H1 (cell line): ENCODE data around the gene CAMKMT. TPM values are rescaled to one million over a fixed set of nuclear protein-coding genes. Genes with fewer than 3 reads are reported as not detected.

Source experiments
- CTCF ChIA-PET: fragments of 300-600 bp; sonication (Branson Sonifier 250); formaldehyde crosslinking; loops from one replicate; lab custom pipeline; 2021; ENCODE audit not compliant: partially characterized antibody; lab: Charles Lee
- POLR2A ChIA-PET: fragments of 300-600 bp; sonication (Branson Sonifier 250); formaldehyde crosslinking; loops from one replicate; lab custom pipeline; 2021; ENCODE audit warnings: inconsistent platforms; ENCODE audit not compliant: partially characterized antibody; lab: Charles Lee
- DNase-seq, 2 experiments: peaks; one replicate each; pipeline versions ENCODE4 v3.0.0 to v3.0.0-alpha.2; 2010 to 2022; ENCODE audit warnings: low spot score in 2 of 2, low read depth in 1 of 2, mixed read lengths in 1 of 2
- FAIRE-seq: peaks from 2 replicates; lab custom pipeline; 2011; peaks lifted over from hg19 to GRCh38; lab: Jason Lieb, UNC
- H2AFZ ChIP-seq: 2 replicates; pipeline ENCODE4 v1.8.1; 2012; ENCODE audit warnings: low read length, inconsistent platforms
- H2AK5ac ChIP-seq: 2 replicates; pipeline ENCODE4 v1.6.1; 2013; ENCODE audit warnings: low read depth, low read length
- H2BK120ac ChIP-seq: replicated peaks from 2 replicates; pipeline ENCODE3; 2013; ENCODE audit warnings: low read depth, low read length, inconsistent platforms
- H2BK12ac ChIP-seq: 2 replicates; pipeline ENCODE4 v1.6.1; 2013; ENCODE audit warnings: low read depth, low read length
- H2BK15ac ChIP-seq: 2 replicates; pipeline ENCODE4 v1.6.1; 2013; ENCODE audit warnings: low read length
- H2BK20ac ChIP-seq: 2 replicates; pipeline ENCODE4 v1.6.1; 2013; ENCODE audit warnings: low read length
- H2BK5ac ChIP-seq: 2 replicates; pipeline ENCODE4 v1.6.1; 2013; ENCODE audit warnings: low read depth, low read length
- H3K14ac ChIP-seq: 2 replicates; pipeline ENCODE4 v1.6.1; 2013; ENCODE audit warnings: inconsistent platforms; ENCODE audit not compliant: insufficient read length
- H3K18ac ChIP-seq: 2 replicates; pipeline ENCODE4 v1.6.1; 2013; ENCODE audit warnings: low read length; ENCODE audit errors: extremely low read depth
- H3K23ac ChIP-seq: 2 replicates; pipeline ENCODE4 v1.6.1; 2013; ENCODE audit warnings: inconsistent platforms; ENCODE audit not compliant: insufficient read length
- H3K23me2 ChIP-seq: 2 replicates; pipeline ENCODE4 v1.6.1; 2013; ENCODE audit warnings: low read depth, low read length
- H3K27ac ChIP-seq: 2 replicates; pipeline ENCODE4 v1.6.1; 2011; ENCODE audit warnings: low read depth, low read length, inconsistent platforms
- H3K27me3 ChIP-seq, 4 experiments: replicated peaks in 1 of 4; 1 replicate in 1 of 4; 2 replicates in 3 of 4; pipeline versions ENCODE4 v1.6.1 to v1.8.1; 2011 to 2013; ENCODE audit warnings: low read length in 3 of 4, mild to moderate bottlenecking in 3 of 4, inconsistent platforms in 2 of 4, mixed read lengths in 2 of 4, moderate library complexity in 1 of 4; ENCODE audit not compliant: control insufficient read depth in 3 of 4, insufficient read depth in 3 of 4; ENCODE audit errors: extremely low read depth in 1 of 4
- H3K36me3 ChIP-seq, 4 experiments: 2 replicates each; pipeline versions ENCODE4 v1.6.1 to v1.8.1; 2011 to 2013; ENCODE audit warnings: mild to moderate bottlenecking in 4 of 4, low read length in 3 of 4, moderate library complexity in 2 of 4, control low read depth in 1 of 4, inconsistent platforms in 1 of 4; ENCODE audit not compliant: insufficient read depth in 4 of 4, control insufficient read depth in 2 of 4
- H3K4ac ChIP-seq: replicated peaks from 2 replicates; pipeline ENCODE3; 2013; ENCODE audit warnings: low read length, low read depth, mixed read lengths, inconsistent platforms; ENCODE audit not compliant: insufficient read length
- H3K4me1 ChIP-seq, 4 experiments: replicated peaks in 1 of 4; 1 replicate in 1 of 4; 2 replicates in 3 of 4; pipeline versions ENCODE4 v1.6.1 to v1.8.1; 2011 to 2013; ENCODE audit warnings: low read length in 3 of 4, inconsistent platforms in 2 of 4, mixed read lengths in 1 of 4; ENCODE audit not compliant: insufficient read depth in 4 of 4, control insufficient read depth in 3 of 4
- H3K4me2 ChIP-seq, 2 experiments: 2 replicates each; pipeline versions ENCODE4 v1.6.1 to v1.8.1; 2011 to 2013; ENCODE audit warnings: low read depth in 2 of 2, low read length in 2 of 2, control low read depth in 1 of 2, inconsistent platforms in 1 of 2, mild to moderate bottlenecking in 1 of 2; ENCODE audit not compliant: insufficient read depth in 1 of 2
- H3K4me3 ChIP-seq, 4 experiments: fragments of 200-600, 300-600 bp in 1 of 4; sonication (generic), shearing (Covaris generic), sonication (Bioruptor Twin) in 1 of 4; 2 replicates each; pipeline versions ENCODE4 v1.5.1 to v1.8.1; 2011 to 2016; ENCODE audit warnings: low read length in 4 of 4, low read depth in 3 of 4, control low read depth in 2 of 4, inconsistent platforms in 2 of 4, mild to moderate bottlenecking in 2 of 4, mixed read lengths in 1 of 4, moderate library complexity in 1 of 4; ENCODE audit not compliant: insufficient read depth in 2 of 4; ENCODE audit errors: extremely low read depth in 1 of 4
- H3K56ac ChIP-seq: replicated peaks from 2 replicates; pipeline ENCODE3; 2013; ENCODE audit warnings: low read depth, mild to moderate bottlenecking, mixed read lengths, low read length, inconsistent platforms; ENCODE audit not compliant: insufficient read length
- H3K79me1 ChIP-seq: 2 replicates; pipeline ENCODE4 v1.6.1; 2013; ENCODE audit warnings: low read depth, low read length, control low read depth
- H3K79me2 ChIP-seq, 2 experiments: 2 replicates each; pipeline versions ENCODE4 v1.6.1 to v1.8.1; 2012 to 2013; ENCODE audit warnings: low read length in 2 of 2, mild to moderate bottlenecking in 2 of 2, inconsistent platforms in 1 of 2; ENCODE audit not compliant: insufficient read depth in 2 of 2, control insufficient read depth in 1 of 2
- H3K9ac ChIP-seq, 4 experiments: replicated peaks in 1 of 4; 1 replicate in 1 of 4; 2 replicates in 3 of 4; pipeline versions ENCODE4 v1.6.1 to v1.8.1; 2011 to 2013; ENCODE audit warnings: low read depth in 3 of 4, low read length in 3 of 4, control low read depth in 2 of 4, mild to moderate bottlenecking in 2 of 4, moderate library complexity in 2 of 4, inconsistent platforms in 1 of 4; ENCODE audit errors: extremely low read depth in 1 of 4
- H3K9me3 ChIP-seq, 2 experiments: 2 replicates each; pipeline versions ENCODE4 v1.6.1 to v1.8.1; 2012 to 2013; ENCODE audit warnings: mild to moderate bottlenecking in 2 of 2, moderate library complexity in 2 of 2, control low read depth in 1 of 2, inconsistent platforms in 1 of 2, low read depth in 1 of 2, low read length in 1 of 2, mixed read lengths in 1 of 2; ENCODE audit not compliant: insufficient read depth in 2 of 2
- H4K20me1 ChIP-seq, 2 experiments: replicated peaks in 1 of 2; 2 replicates each; pipeline versions ENCODE3 to v1.8.1; 2011 to 2013; ENCODE audit warnings: inconsistent platforms in 2 of 2, low read length in 2 of 2, mild to moderate bottlenecking in 1 of 2; ENCODE audit not compliant: insufficient read depth in 2 of 2, control insufficient read depth in 1 of 2
- H4K5ac ChIP-seq: 2 replicates; pipeline ENCODE4 v1.6.1; 2013; ENCODE audit warnings: low read length, low read depth, mixed read lengths, inconsistent platforms; ENCODE audit not compliant: insufficient read length
- H4K8ac ChIP-seq: 2 replicates; pipeline ENCODE4 v1.8.0; 2013; ENCODE audit warnings: mild to moderate bottlenecking, moderate library complexity, low read length, inconsistent platforms; ENCODE audit not compliant: insufficient read depth; ENCODE audit errors: extremely low read depth
- H4K91ac ChIP-seq: replicated peaks from 2 replicates; pipeline ENCODE3; 2013; ENCODE audit warnings: low read length, mixed read lengths, inconsistent platforms; ENCODE audit not compliant: insufficient read length
- CBX8 ChIP-seq: fragments of 300-800, 300-1000 bp; sonication (generic); IDR thresholded peaks from 2 replicates; pipeline ENCODE4 v1.7.1; 2016; ENCODE audit warnings: low read depth, low read length, borderline replicate concordance
- EZH2 ChIP-seq: fragments of 200-600 bp; sonication (generic); IDR thresholded peaks from 2 replicates; pipeline ENCODE4 v1.7.1; 2012; ENCODE audit warnings: low read depth, mild to moderate bottlenecking, moderate library complexity, low read length, inconsistent platforms; ENCODE audit not compliant: severe bottlenecking
- GTF2F1 ChIP-seq: IDR thresholded peaks from 2 replicates; pipeline ENCODE4 v1.6.1; 2012; ENCODE audit warnings: low read depth, low read length, improper control_type of control experiment, borderline replicate concordance
- KDM4A ChIP-seq: IDR thresholded peaks from one replicate; pipeline ENCODE4 v1.7.1; 2012; ENCODE audit warnings: low read depth, mild to moderate bottlenecking, moderate library complexity, low read length, inconsistent platforms; ENCODE audit not compliant: severe bottlenecking
- MAFK ChIP-seq: IDR thresholded peaks from 2 replicates; pipeline ENCODE4 v1.6.1; 2012; ENCODE audit warnings: low read depth, mild to moderate bottlenecking, improper control_type of control experiment, low read length
- NRF1 ChIP-seq: IDR thresholded peaks from 2 replicates; pipeline ENCODE4 v1.6.1; 2011; ENCODE audit warnings: mild to moderate bottlenecking, low read depth, low read length, improper control_type of control experiment
- PHF8 ChIP-seq: fragments of 200-600 bp; sonication (generic); conservative IDR thresholded peaks from 2 replicates; pipeline ENCODE4 v1.7.1; 2012; ENCODE audit warnings: low read depth, mild to moderate bottlenecking, inconsistent platforms, low read length, moderate library complexity
- POLR2A ChIP-seq, 2 experiments: IDR thresholded peaks; 1 replicate in 1 of 2; 2 replicates in 1 of 2; pipeline ENCODE4 v1.6.1; 2011; ENCODE audit warnings: low read depth in 2 of 2, low read length in 2 of 2, mild to moderate bottlenecking in 2 of 2; ENCODE audit errors: control extremely low read depth in 1 of 2
- RNF2 ChIP-seq: fragments of 200-900, 300-1000 bp; sonication (generic); IDR thresholded peaks from 2 replicates; pipeline ENCODE4 v1.7.1; 2016; ENCODE audit warnings: borderline replicate concordance, low read depth, mild to moderate bottlenecking, antibody characterized with exemption, low read length; ENCODE audit not compliant: poor library complexity, severe bottlenecking; ENCODE audit errors: missing control alignments
- RXRA ChIP-seq: IDR thresholded peaks from 2 replicates; pipeline ENCODE4 v1.6.1; 2011; ENCODE audit warnings: low read depth, mild to moderate bottlenecking, low read length, moderate library complexity; ENCODE audit not compliant: insufficient read depth
- SIN3A ChIP-seq, 2 experiments: IDR thresholded peaks in 1 of 2; conservative IDR thresholded peaks in 1 of 2; 2 replicates each; pipeline ENCODE4 v1.6.1; 2011 to 2012; ENCODE audit warnings: low read length in 2 of 2, improper control_type of control experiment in 1 of 2, low read depth in 1 of 2, mild to moderate bottlenecking in 1 of 2
- SIRT6 ChIP-seq: IDR thresholded peaks from one replicate; pipeline ENCODE4 v1.7.1; 2012; ENCODE audit warnings: low read length, inconsistent platforms
- SIX5 ChIP-seq: IDR thresholded peaks from 2 replicates; pipeline ENCODE4 v1.6.1; 2011; ENCODE audit warnings: mild to moderate bottlenecking, low read depth, low read length
- TAF7 ChIP-seq: optimal IDR thresholded peaks from 2 replicates; pipeline ENCODE3; 2011; ENCODE audit warnings: low read depth, mild to moderate bottlenecking, inconsistent platforms, low read length, moderate library complexity, borderline replicate concordance
- TCF12 ChIP-seq: IDR thresholded peaks from 2 replicates; pipeline ENCODE4 v1.6.1; 2011; ENCODE audit warnings: low read depth, mild to moderate bottlenecking, low read length
- WGBS, 2 experiments: shearing (Covaris generic) in 1 of 2; methylation state at CpG; one replicate each; pipeline versions ENCODE4 v1.1.6 to v1.1.7; 2013 to 2015; ENCODE audit warnings: low lambda C conversion rate in 2 of 2, mixed read lengths in 2 of 2, inconsistent platforms in 1 of 2, low coverage in 1 of 2, missing lambda C conversion rate in 1 of 2; ENCODE audit not compliant: insufficient replicate concordance in 2 of 2, insufficient coverage in 1 of 2, insufficient read length in 1 of 2; ENCODE audit errors: extremely low coverage in 1 of 2, missing lambda C conversion rate in 1 of 2; 5-methylcytosine and 5-hydroxymethylcytosine counted together
- polyA plus RNA-seq, 7 experiments: library from polyadenylated mRNA; depleted of rRNA in 3 of 7; stranded (reverse) in 5 of 7; unstranded in 2 of 7; fragments of >200 nt in 5 of 7; fragments of 200-250 nt in 2 of 7; gene quantifications; 1 replicate in 5 of 7; 2 replicates in 1 of 7; 4 replicates in 1 of 7; pipeline versions ENCODE4 v1.2.1 to v1.2.3, GENCODE V29; 2011 to 2013; ENCODE audit warnings: missing spikeins in 2 of 7, mixed read lengths in 2 of 7
- total RNA-seq: library from RNA; stranded (reverse); fragmentation: NEBNext Ultra II Directional; extraction: Animal tissue kit (Norgen Biotek cat#: 25700); gene quantifications from 2 replicates; pipeline ENCODE4 v1.2.1, GENCODE V29; 2021

Gene CAMKMT
- total and polyA plus RNA-seq, 2 of the 8 experiments (the other 6 are each of a cell fraction or from before 2014, with no cell fraction given), result 14.7 to 22.4 TPM

DNA sequence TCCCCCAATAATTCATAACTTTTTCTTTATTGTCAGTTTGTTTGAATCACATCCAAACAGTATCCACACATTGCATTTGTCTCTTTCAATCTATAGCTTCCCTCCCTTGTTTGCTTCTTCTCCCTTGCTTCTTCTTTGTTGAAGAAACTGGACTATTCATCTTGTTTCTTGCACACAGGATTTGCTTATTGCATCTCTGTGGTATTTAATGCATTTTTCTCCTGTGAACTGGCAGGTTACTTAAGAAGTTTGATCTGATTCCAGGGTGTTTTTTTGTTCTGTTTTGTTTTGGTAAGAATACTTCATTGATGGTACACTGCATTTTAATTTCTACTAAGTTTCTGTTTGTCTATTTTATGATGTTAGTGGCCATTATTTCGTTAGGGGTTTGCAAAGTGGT, 166.8 kb downstream of the CAMKMT start:
- CTCF ChIA-PET, result no interaction called here
- H3K14ac ChIP-seq, result no peak overlapping the region
- no peak overlapping the region for H2BK20ac ChIP-seq
- no peak overlapping the region for H4K5ac ChIP-seq
- H3K4ac ChIP-seq, result no peak overlapping the region
- H3K4me2 ChIP-seq, result no peak overlapping the region
- no peak overlapping the region for H3K27ac ChIP-seq
- H2BK12ac ChIP-seq, result no peak overlapping the region
- no peak overlapping the region for H2AFZ ChIP-seq
- no peaks in the 10 kb centered on the region for H3K23me2 ChIP-seq
- no peak overlapping the region for H3K9ac ChIP-seq
- no peaks in the 10 kb centered on the region for H4K20me1 ChIP-seq
- no peaks in the 10 kb centered on the region for H3K4me1 ChIP-seq
- FAIRE-seq (no peak), DNase-seq (no peak)
- no peak overlapping the region for H2BK120ac ChIP-seq
- POLR2A ChIA-PET, result interaction anchor here (1.2 kb wide), 1 partner anchor 15 kb away, joined by 3 read pairs; no protein-coding TSS in a partner anchor
- H3K4me3 ChIP-seq, result no peak overlapping the region
- no peaks in the 10 kb centered on the region for H3K79me2 ChIP-seq
- H3K56ac ChIP-seq, result no peak overlapping the region
- H3K36me3 ChIP-seq, result no peaks in the 10 kb centered on the region
- H2BK5ac ChIP-seq, result no peak overlapping the region
- H3K18ac ChIP-seq, result no peak overlapping the region
- no peak overlapping the region for H2AK5ac ChIP-seq
- H3K27me3 ChIP-seq, result no peaks in the 10 kb centered on the region
- no peak overlapping the region for H2BK15ac ChIP-seq
- no peaks in the 10 kb centered on the region for H3K9me3 ChIP-seq
- no peaks in the 10 kb centered on the region for H3K79me1 ChIP-seq
- H4K8ac ChIP-seq, result no peak overlapping the region
- H4K91ac ChIP-seq, result no peak overlapping the region
- H3K23ac ChIP-seq, result no peak overlapping the region
- 82% methylated on average over 1 of the region's 1 CpG; no CpG with 5 or more reads in 1 of the 2 experiments for whole genome bisulfite sequencing, 2 experiments
- TF ChIP-seq TCF12 (no peak), CBX8 (no peak), GTF2F1 (no peak), RXRA (no peak), NRF1 (no peak), POLR2A (IDR thresholded peaks at IDR 0.05; ENCODE audit: control extremely low read depth in 1 of 2, low read depth in 2 of 2, low read length in 2 of 2) (no peak), RNF2 (no peak), MAFK (no peak), SIRT6 (no peak), SIX5 (no peak), SIN3A (conservative IDR thresholded peaks at IDR 0.05 in 1 of 2, IDR thresholded peaks at IDR 0.05 in 1 of 2; ENCODE audit: low read depth in 1 of 2, low read length in 2 of 2) (no peak), TAF7 (no peak), EZH2 (no peak), KDM4A (no peak), PHF8 (no peak)
